ENCODE measurements around the gene TMPRSS3. TPM values are rescaled to one million over a fixed set of nuclear protein-coding genes. Genes with fewer than 3 reads are reported as not detected.

TMPRSS3 gene
- total and polyA plus RNA-seq, 7 donors: 0.16 to 1.3 (median 0.60) TPM; not detected in 4

- Histone ChIP-seq H3K9me3 (no peaks in the 10 kb centered on the region), H3K27me3 (peaks cover 0 to 20% (median 0%) of the 10 kb centered on the region in 3 donors), H3K4me1 (no peaks in the 10 kb centered on the region), H3K27ac (no peak overlapping the region), H3K36me3 (no peaks in the 10 kb centered on the region), H3K4me3 (no peak overlapping the region)
- intact Hi-C loops (cut with DNase I): no loop called here
- DNase-seq: no peak
- TF ChIP-seq POLR2AphosphoS5 (IDR thresholded peaks at IDR 0.05): no peak
- no peak for TF ChIP-seq EP300 (IDR thresholded peaks at IDR 0.05)
- TF ChIP-seq, protein P1, sequence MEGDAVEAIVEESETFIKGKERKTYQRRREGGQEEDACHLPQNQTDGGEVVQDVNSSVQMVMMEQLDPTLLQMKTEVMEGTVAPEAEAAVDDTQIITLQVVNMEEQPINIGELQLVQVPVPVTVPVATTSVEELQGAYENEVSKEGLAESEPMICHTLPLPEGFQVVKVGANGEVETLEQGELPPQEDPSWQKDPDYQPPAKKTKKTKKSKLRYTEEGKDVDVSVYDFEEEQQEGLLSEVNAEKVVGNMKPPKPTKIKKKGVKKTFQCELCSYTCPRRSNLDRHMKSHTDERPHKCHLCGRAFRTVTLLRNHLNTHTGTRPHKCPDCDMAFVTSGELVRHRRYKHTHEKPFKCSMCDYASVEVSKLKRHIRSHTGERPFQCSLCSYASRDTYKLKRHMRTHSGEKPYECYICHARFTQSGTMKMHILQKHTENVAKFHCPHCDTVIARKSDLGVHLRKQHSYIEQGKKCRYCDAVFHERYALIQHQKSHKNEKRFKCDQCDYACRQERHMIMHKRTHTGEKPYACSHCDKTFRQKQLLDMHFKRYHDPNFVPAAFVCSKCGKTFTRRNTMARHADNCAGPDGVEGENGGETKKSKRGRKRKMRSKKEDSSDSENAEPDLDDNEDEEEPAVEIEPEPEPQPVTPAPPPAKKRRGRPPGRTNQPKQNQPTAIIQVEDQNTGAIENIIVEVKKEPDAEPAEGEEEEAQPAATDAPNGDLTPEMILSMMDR (IDR thresholded peaks at IDR 0.05): no peak
- TF ChIP-seq POLR2A (IDR thresholded peaks at IDR 0.05): no peak
- 71 to 87% methylated on average over 10 of the region's 10 CpGs for whole genome bisulfite sequencing, 2 donors
These were observed 31.1 kb upstream of the TMPRSS3 start for GRCh38 chr21:42426876-42427480.

DNA sequence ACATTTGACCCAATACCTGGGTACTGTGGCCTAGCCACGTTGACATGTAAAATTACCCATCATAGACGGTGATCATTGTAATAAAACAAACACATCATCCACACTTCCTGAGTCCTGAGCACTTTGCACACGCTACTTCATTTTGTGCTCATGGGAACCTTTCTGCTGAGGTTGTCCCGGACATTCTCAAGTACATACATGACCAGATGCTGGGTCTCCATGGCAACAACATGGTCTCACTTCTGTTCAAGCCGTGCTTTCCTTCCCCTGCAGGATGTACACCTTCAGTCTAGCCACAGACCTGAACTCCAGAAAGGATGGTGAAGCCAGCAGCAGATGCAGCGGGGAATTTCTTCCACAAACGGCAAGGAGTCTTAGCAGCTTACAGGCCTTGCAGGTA, 30.6 kb upstream of the TMPRSS3 start:
- intact Hi-C loops (cut with DNase I): no loop called here
- Histone ChIP-seq H3K27ac (no peak overlapping the region), H3K4me3 (no peak overlapping the region), H3K9me3 (no peaks in the 10 kb centered on the region), H3K36me3 (no peaks in the 10 kb centered on the region), H3K4me1 (no peaks in the 10 kb centered on the region), H3K27me3 (peaks cover 0 to 22% (median 0%) of the 10 kb centered on the region in 3 donors)
- no peak for DNase-seq
- TF ChIP-seq, protein P1 (IDR thresholded peaks at IDR 0.05): no peak
- TF ChIP-seq POLR2A (IDR thresholded peaks at IDR 0.05): no peak
- TF ChIP-seq EP300 (IDR thresholded peaks at IDR 0.05): no peak
- no peak for TF ChIP-seq POLR2AphosphoS5 (IDR thresholded peaks at IDR 0.05)
- 73 to 81% methylated on average over 7 of the region's 7 CpGs for WGBS, 2 donors

DNA sequence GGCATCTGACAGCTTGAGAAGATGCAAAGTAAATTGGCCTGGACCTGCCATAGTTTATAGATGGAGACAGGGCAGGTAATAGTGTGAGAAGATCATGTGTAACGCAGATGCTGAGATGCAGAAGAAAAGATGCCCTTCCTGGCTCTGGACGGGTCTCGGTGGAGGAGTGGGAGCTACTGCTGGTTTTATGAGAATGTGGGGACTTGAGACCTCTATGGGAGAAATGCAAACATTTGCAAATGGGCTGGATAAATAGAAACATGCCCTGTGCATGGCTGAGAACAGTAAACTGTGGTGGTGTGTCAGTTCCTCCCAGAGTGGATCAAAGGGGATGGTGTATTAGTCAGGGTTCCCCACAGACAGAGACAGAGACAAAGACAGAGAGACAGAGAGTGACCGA, 29.7 kb upstream of the TMPRSS3 start:
- DNase-seq: no peak
- Histone ChIP-seq H3K36me3 (no peaks in the 10 kb centered on the region), H3K27me3 (peaks cover 0 to 29% (median 0%) of the 10 kb centered on the region in 3 donors), H3K4me1 (no peaks in the 10 kb centered on the region), H3K4me3 (no peak overlapping the region), H3K9me3 (peaks cover 0 to 3% (median 0%) of the 10 kb centered on the region in 4 donors), H3K27ac (no peak overlapping the region)
- WGBS, 2 donors: 43 to 81% methylated on average over 4 of the region's 4 CpGs
- TF ChIP-seq, protein P1 (IDR thresholded peaks at IDR 0.05): no peak
- TF ChIP-seq EP300 (IDR thresholded peaks at IDR 0.05) (no peak), POLR2AphosphoS5 (IDR thresholded peaks at IDR 0.05) (no peak), POLR2A (IDR thresholded peaks at IDR 0.05) (no peak)
- intact Hi-C loops (cut with DNase I): no loop called here

GRCh38 chr21:42424914-42425541, 29.2 kb upstream of the TMPRSS3 start:
- Histone ChIP-seq H3K27me3 (peaks cover 0 to 29% (median 0%) of the 10 kb centered on the region in 3 donors), H3K27ac (no peak overlapping the region), H3K9me3 (peaks cover 0 to 3% (median 0%) of the 10 kb centered on the region in 4 donors), H3K4me3 (no peak overlapping the region), H3K36me3 (no peaks in the 10 kb centered on the region), H3K4me1 (no peaks in the 10 kb centered on the region)
- intact Hi-C loops (cut with DNase I): no loop called here
- 43 to 81% methylated on average over 12 of the region's 12 CpGs for WGBS, 2 donors
- no peak for DNase-seq
- TF ChIP-seq POLR2A (IDR thresholded peaks at IDR 0.05) (no peak), EP300 (IDR thresholded peaks at IDR 0.05) (no peak), POLR2AphosphoS5 (IDR thresholded peaks at IDR 0.05) (no peak)

DNA sequence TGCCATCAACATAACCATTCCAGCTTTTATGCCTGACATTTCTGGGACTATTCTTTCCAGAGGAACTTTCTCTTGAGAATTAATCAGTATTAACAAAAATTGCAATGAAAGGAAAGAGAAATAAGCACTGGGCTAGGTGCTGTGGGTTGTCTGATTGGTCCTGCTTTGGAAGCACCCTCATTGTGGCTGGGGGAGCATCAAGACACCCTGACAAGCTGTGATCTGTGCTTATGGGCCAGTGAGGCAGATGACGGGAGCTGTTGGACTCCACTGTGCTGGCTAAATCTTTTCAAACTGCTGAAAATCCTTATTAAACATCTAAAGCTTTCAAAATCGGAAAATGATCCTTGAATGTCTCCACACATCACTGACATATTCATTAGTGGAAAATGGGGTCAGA, 27.8 kb upstream of the TMPRSS3 start:
- Histone ChIP-seq H3K4me1 (no peaks in the 10 kb centered on the region), H3K27me3 (peaks cover 0 to 29% (median 0%) of the 10 kb centered on the region in 3 donors), H3K27ac (no peak overlapping the region), H3K36me3 (no peaks in the 10 kb centered on the region), H3K9me3 (peaks cover 0 to 3% (median 0%) of the 10 kb centered on the region in 4 donors), H3K4me3 (no peak overlapping the region)
- WGBS, 2 donors: 87 to 93% methylated on average over 2 of the region's 2 CpGs
- no peak for TF ChIP-seq EP300 (IDR thresholded peaks at IDR 0.05)
- no peak for TF ChIP-seq POLR2AphosphoS5 (IDR thresholded peaks at IDR 0.05)
- TF ChIP-seq, protein P1 (IDR thresholded peaks at IDR 0.05): no peak
- TF ChIP-seq POLR2A (IDR thresholded peaks at IDR 0.05): no peak
- intact Hi-C loops (cut with DNase I): no loop called here
- DNase-seq: no peak
